HepG2 (cell line): ENCODE data around the gene SYDE2. TPM values are rescaled to one million over a fixed set of nuclear protein-coding genes. Genes with fewer than 3 reads are reported as not detected.

Experiments used
- ATAC-seq: fragments of 200-7000 bp; cut with Tn5 transposase; 3 replicates; pipeline ENCODE4 v1.9.1; 2020; ENCODE audit warnings: mild to moderate bottlenecking, moderate library complexity
- BruUV-seq: library from RNA; stranded (reverse); fragments of 400-500 nt; replicated peaks from 2 replicates; lab custom pipeline; 2021; lab: Mats Ljungman, UMichigan
- CTCF ChIA-PET: fragments of 300-600 bp; formaldehyde crosslinking; extraction: SDS; loops from one replicate; lab custom pipeline; 2021; ENCODE audit warnings: low total read pairs, inconsistent platforms, low intra/inter-chr PET ratio; lab: Yijun Ruan, JAX
- POLR2A ChIA-PET: fragments of 350-600 bp; sonication (Branson Sonifier 250); formaldehyde crosslinking; loops from one replicate; lab custom pipeline; 2020; ENCODE audit warnings: antibody characterized with exemption, inconsistent platforms; lab: Yijun Ruan, JAX
- DNase-seq: peaks from one replicate; pipeline ENCODE4 v3.0.0-alpha.2; 2015; ENCODE audit warnings: low spot score
- FAIRE-seq: peaks from 3 replicates; lab custom pipeline; 2011; peaks lifted over from hg19 to GRCh38; lab: Jason Lieb, UNC
- H2AFZ ChIP-seq: one replicate; pipeline ENCODE4 v1.6.1; 2011; ENCODE audit warnings: low read length, inconsistent platforms
- H3K27ac ChIP-seq: fragments of 300-600 bp; 3 replicates; pipeline ENCODE4 v1.8.0; 2011; ENCODE audit warnings: mixed run types, mild to moderate bottlenecking, mixed read lengths, low read length, inconsistent platforms; ENCODE audit not compliant: insufficient read depth; ENCODE audit errors: extremely low read length
- H3K27me3 ChIP-seq, 2 experiments: fragments of 200-600 bp in 1 of 2; 2 replicates in 1 of 2; 3 replicates in 1 of 2; pipeline versions ENCODE4 v1.6.0 to v1.8.0; 2011; ENCODE audit warnings: low read length in 2 of 2, mild to moderate bottlenecking in 2 of 2, moderate library complexity in 2 of 2, inconsistent platforms in 1 of 2; ENCODE audit not compliant: insufficient read depth in 2 of 2, control insufficient read depth in 1 of 2
- H3K36me3 ChIP-seq, 2 experiments: fragments of 200-600 bp in 1 of 2; replicated peaks in 1 of 2; 2 replicates in 1 of 2; 3 replicates in 1 of 2; pipeline versions ENCODE4 v1.5.1 to v1.8.0; 2011; ENCODE audit warnings: low read length in 2 of 2, inconsistent platforms in 1 of 2; ENCODE audit not compliant: insufficient read depth in 2 of 2, control insufficient read depth in 1 of 2
- H3K4me1 ChIP-seq: 2 replicates; pipeline ENCODE4 v1.5.1; 2012; ENCODE audit warnings: low read length, inconsistent platforms; ENCODE audit not compliant: insufficient read depth
- H3K4me2 ChIP-seq: 2 replicates; pipeline ENCODE4 v1.6.0; 2011; ENCODE audit warnings: low read depth, low read length, inconsistent platforms
- H3K4me3 ChIP-seq, 3 experiments: fragments of 200-600 bp in 1 of 3; sonication (generic), shearing (Covaris generic) in 1 of 3; replicated peaks in 1 of 3; 2 replicates each; pipeline ENCODE4 v1.5.1; 2011 to 2016; ENCODE audit warnings: low read length in 3 of 3, inconsistent platforms in 2 of 3, low read depth in 2 of 3, mild to moderate bottlenecking in 2 of 3, control low read depth in 1 of 3, mixed read lengths in 1 of 3; ENCODE audit not compliant: insufficient read depth in 1 of 3
- H3K79me2 ChIP-seq: one replicate; pipeline ENCODE4 v1.6.1; 2011; ENCODE audit warnings: low read length, inconsistent platforms; ENCODE audit not compliant: insufficient read depth
- H3K9ac ChIP-seq: 2 replicates; pipeline ENCODE4 v1.6.0; 2011; ENCODE audit warnings: mild to moderate bottlenecking, low read depth, low read length, inconsistent platforms; ENCODE audit not compliant: insufficient read depth
- H3K9me3 ChIP-seq: 2 replicates; pipeline ENCODE4 v1.5.1; 2012; ENCODE audit warnings: mild to moderate bottlenecking, low read length
- H4K20me1 ChIP-seq: 2 replicates; pipeline ENCODE4 v1.6.0; 2011; ENCODE audit warnings: inconsistent platforms, mild to moderate bottlenecking, low read length, moderate library complexity; ENCODE audit not compliant: insufficient read depth
- CENPX ChIP-seq: sonication (generic); formaldehyde crosslinking; IDR thresholded peaks from 2 replicates; pipeline ENCODE4 v1.9.0; 2021; ENCODE audit warnings: mild to moderate bottlenecking, missing genetic modification reagents, moderate library complexity
- GZF1 ChIP-seq: sonication (generic); formaldehyde crosslinking; IDR thresholded peaks from 2 replicates; pipeline ENCODE4 v1.5.1; 2020; ENCODE audit warnings: mild to moderate bottlenecking, missing genetic modification reagents
- HOXA9 ChIP-seq: sonication (generic); formaldehyde crosslinking; IDR thresholded peaks from 2 replicates; pipeline ENCODE4 v1.8.1; 2022; ENCODE audit warnings: missing genetic modification reagents, mild to moderate bottlenecking, moderate library complexity, borderline replicate concordance
- MBNL3 ChIP-seq: fragments of 250-450 bp; sonication (Bioruptor Pico); conservative IDR thresholded peaks from 2 replicates; pipeline ENCODE4 v1.8.0; 2022; ENCODE audit warnings: mild to moderate bottlenecking, inconsistent platforms
- NFIC ChIP-seq: IDR thresholded peaks from 2 replicates; pipeline ENCODE4 v1.6.1; 2012; ENCODE audit warnings: mild to moderate bottlenecking, low read length, inconsistent platforms
- PRDM15 ChIP-seq: sonication (generic); formaldehyde crosslinking; IDR thresholded peaks from 2 replicates; pipeline ENCODE4 v1.4.0; 2020; ENCODE audit warnings: missing genetic modification reagents
- YY1 ChIP-seq: IDR thresholded peaks from 2 replicates; pipeline ENCODE4 v1.6.1; 2011; ENCODE audit warnings: low read length, low read depth, moderate library complexity, mild to moderate bottlenecking; ENCODE audit not compliant: insufficient read depth, insufficient replicate concordance
- ZBTB42 ChIP-seq: sonication (generic); formaldehyde crosslinking; IDR thresholded peaks from 2 replicates; pipeline ENCODE4 v1.5.0; 2020; ENCODE audit warnings: mild to moderate bottlenecking, missing genetic modification reagents
- ZBTB8A ChIP-seq: sonication (generic); formaldehyde crosslinking; IDR thresholded peaks from 2 replicates; pipeline ENCODE4 v1.4.0; 2020; ENCODE audit warnings: mild to moderate bottlenecking, low read depth, missing genetic modification reagents, borderline replicate concordance
- ZEB1 ChIP-seq: IDR thresholded peaks from 2 replicates; pipeline ENCODE4 v1.6.1; 2012; ENCODE audit warnings: mild to moderate bottlenecking, low read depth, inconsistent platforms; ENCODE audit not compliant: insufficient replicate concordance
- ZNF672 ChIP-seq: sonication (generic); formaldehyde crosslinking; IDR thresholded peaks from 2 replicates; pipeline ENCODE4 v1.8.1; 2022; ENCODE audit warnings: missing genetic modification reagents
- ZSCAN9 ChIP-seq: IDR thresholded peaks from 2 replicates; pipeline ENCODE4 v1.6.1; 2016; ENCODE audit warnings: borderline replicate concordance
- WGBS: methylation state at CpG from one replicate; pipeline ENCODE4 v1.1.6; 2017; ENCODE audit warnings: low lambda C conversion rate; 5-methylcytosine and 5-hydroxymethylcytosine counted together
- in situ Hi-C: cut with HindIII; loops from 2 replicates; pipeline ENCODE4 v1.10.0; 2017; ENCODE audit warnings: low pct_unique_long_range_greater_than_20kb; ENCODE audit not compliant: extremely low pct_ligation_motif_present
- intact Hi-C: fragments of 100-400 bp; cut with micrococcal nuclease; formaldehyde crosslinking; loops from one replicate; pipeline ENCODE4 v1.10.0; 2022; ENCODE audit not compliant: unreplicated experiment
- polyA plus RNA-seq, 8 experiments: library from polyadenylated mRNA; depleted of rRNA in 3 of 8; stranded (reverse) in 7 of 8; unstranded in 1 of 8; fragments of >200 nt; fragmentation: Illumina TruSeq in 4 of 8; extraction: Trizol in 4 of 8; gene quantifications; 2 replicates each; pipeline versions ENCODE4 v1.2.1 to v1.2.3, GENCODE V29; 2011 to 2016; ENCODE audit warnings: low read depth in 4 of 8, missing spikeins in 1 of 8, mixed read lengths in 1 of 8; ENCODE audit not compliant: insufficient read depth in 1 of 8
- total RNA-seq, 5 experiments: library from RNA; depleted of rRNA; stranded (reverse); fragments of >200 nt; fragmentation: Illumina TruSeq; extraction: Trizol; gene quantifications; 2 replicates each; pipeline ENCODE4 v1.2.3, GENCODE V29; 2016; ENCODE audit warnings: low read depth in 1 of 5
- TF ChIP-seq, protein P1 (sequence below): sonication (generic); formaldehyde crosslinking; IDR thresholded peaks from 2 replicates; pipeline ENCODE4 v1.5.1; 2020; ENCODE audit warnings: mild to moderate bottlenecking, moderate library complexity, missing genetic modification reagents
- TF ChIP-seq, protein P2 (sequence below): sonication (generic); formaldehyde crosslinking; IDR thresholded peaks from 2 replicates; pipeline ENCODE4 v1.4.0; 2020; ENCODE audit warnings: missing genetic modification reagents
- TF ChIP-seq, protein P3 (sequence below): sonication (generic); formaldehyde crosslinking; IDR thresholded peaks from 2 replicates; pipeline ENCODE4 v1.5.0; 2020; ENCODE audit warnings: missing genetic modification reagents, mild to moderate bottlenecking, borderline replicate concordance

Gene SYDE2
- total and polyA plus RNA-seq, 2 of the 13 experiments (the other 11 are each of a cell fraction or from before 2014, with no cell fraction given) = 1.8 to 5.3 TPM

DNA sequence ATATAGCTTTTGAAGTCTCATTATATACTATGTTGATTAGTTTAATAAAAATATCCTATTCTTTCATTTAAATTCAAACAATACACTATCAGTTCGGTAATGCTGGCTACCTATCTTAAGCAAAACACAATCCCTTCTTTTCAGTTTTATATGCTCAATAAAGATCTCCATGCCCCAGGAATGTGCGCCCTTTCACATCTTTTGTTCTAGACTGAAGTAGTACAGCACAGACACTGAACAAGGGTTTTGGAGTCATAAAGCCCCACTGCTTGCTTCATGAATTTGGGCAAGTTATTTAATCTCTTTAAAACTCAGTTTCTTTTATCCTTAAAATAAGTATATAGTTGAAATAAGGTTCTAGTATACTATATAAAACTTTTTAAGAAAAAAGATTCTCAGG is 22.4 kb downstream of the SYDE2 start:
- no peak for ATAC-seq
- in situ Hi-C loops (no loop called here), intact Hi-C loops (no loop called here)
- no peaks in the 10 kb centered on the region for H3K9me3 ChIP-seq
- H2AFZ ChIP-seq = no peak overlapping the region
- no TSS peak for BruUV-seq
- DNase-seq = no peak
- WGBS = 99% methylated on average over 2 of the region's 2 CpGs
- H3K4me1 ChIP-seq = no peaks in the 10 kb centered on the region
- H3K27me3 ChIP-seq = no peaks in the 10 kb centered on the region
- H3K79me2 ChIP-seq = no peaks in the 10 kb centered on the region
- CTCF ChIA-PET = no interaction called here
- H3K27ac ChIP-seq = no peak overlapping the region
- POLR2A ChIA-PET = no interaction called here
- peaks cover 4 to 7% of the 10 kb centered on the region in 2 experiments; a peak in 2 of 5 replicates for H3K36me3 ChIP-seq
- no peaks in the 10 kb centered on the region for H4K20me1 ChIP-seq
- TF ChIP-seq ZNF672 (CRISPR knock-in tag) = no peak
- TF ChIP-seq MBNL3 (CRISPR knock-in tag) = no peak
- TF ChIP-seq GZF1 (CRISPR knock-in tag) = no peak
- TF ChIP-seq YY1 = no peak
- no peak for TF ChIP-seq ZSCAN9 (CRISPR knock-in tag)
- no peak for TF ChIP-seq CENPX
- TF ChIP-seq ZBTB8A (CRISPR knock-in tag) = no peak
- TF ChIP-seq NFIC = no peak
- TF ChIP-seq HOXA9 = no peak
- TF ChIP-seq, protein P1, sequence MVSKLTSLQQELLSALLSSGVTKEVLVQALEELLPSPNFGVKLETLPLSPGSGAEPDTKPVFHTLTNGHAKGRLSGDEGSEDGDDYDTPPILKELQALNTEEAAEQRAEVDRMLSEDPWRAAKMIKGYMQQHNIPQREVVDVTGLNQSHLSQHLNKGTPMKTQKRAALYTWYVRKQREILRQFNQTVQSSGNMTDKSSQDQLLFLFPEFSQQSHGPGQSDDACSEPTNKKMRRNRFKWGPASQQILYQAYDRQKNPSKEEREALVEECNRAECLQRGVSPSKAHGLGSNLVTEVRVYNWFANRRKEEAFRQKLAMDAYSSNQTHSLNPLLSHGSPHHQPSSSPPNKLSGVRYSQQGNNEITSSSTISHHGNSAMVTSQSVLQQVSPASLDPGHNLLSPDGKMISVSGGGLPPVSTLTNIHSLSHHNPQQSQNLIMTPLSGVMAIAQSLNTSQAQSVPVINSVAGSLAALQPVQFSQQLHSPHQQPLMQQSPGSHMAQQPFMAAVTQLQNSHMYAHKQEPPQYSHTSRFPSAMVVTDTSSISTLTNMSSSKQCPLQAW (CRISPR knock-in tag) = no peak
- TF ChIP-seq, protein P2, sequence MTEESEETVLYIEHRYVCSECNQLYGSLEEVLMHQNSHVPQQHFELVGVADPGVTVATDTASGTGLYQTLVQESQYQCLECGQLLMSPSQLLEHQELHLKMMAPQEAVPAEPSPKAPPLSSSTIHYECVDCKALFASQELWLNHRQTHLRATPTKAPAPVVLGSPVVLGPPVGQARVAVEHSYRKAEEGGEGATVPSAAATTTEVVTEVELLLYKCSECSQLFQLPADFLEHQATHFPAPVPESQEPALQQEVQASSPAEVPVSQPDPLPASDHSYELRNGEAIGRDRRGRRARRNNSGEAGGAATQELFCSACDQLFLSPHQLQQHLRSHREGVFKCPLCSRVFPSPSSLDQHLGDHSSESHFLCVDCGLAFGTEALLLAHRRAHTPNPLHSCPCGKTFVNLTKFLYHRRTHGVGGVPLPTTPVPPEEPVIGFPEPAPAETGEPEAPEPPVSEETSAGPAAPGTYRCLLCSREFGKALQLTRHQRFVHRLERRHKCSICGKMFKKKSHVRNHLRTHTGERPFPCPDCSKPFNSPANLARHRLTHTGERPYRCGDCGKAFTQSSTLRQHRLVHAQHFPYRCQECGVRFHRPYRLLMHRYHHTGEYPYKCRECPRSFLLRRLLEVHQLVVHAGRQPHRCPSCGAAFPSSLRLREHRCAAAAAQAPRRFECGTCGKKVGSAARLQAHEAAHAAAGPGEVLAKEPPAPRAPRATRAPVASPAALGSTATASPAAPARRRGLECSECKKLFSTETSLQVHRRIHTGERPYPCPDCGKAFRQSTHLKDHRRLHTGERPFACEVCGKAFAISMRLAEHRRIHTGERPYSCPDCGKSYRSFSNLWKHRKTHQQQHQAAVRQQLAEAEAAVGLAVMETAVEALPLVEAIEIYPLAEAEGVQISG (CRISPR knock-in tag) = no peak
- TF ChIP-seq ZEB1 = no peak
- TF ChIP-seq, protein P3, sequence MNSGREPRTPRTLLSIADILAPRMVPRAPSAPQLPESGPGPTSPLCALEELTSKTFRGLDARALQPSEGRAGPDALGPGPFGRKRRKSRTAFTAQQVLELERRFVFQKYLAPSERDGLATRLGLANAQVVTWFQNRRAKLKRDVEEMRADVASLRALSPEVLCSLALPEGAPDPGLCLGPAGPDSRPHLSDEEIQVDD (CRISPR knock-in tag) = no peak
- TF ChIP-seq PRDM15 (CRISPR knock-in tag) = no peak
- no peak for TF ChIP-seq ZBTB42 (CRISPR knock-in tag)
- no peak overlapping the region for H3K4me3 ChIP-seq
- no peak for FAIRE-seq
- H3K9ac ChIP-seq = no peak overlapping the region
- H3K4me2 ChIP-seq = no peak overlapping the region
